CD4-positive, alpha-beta T cell treated with Interferon gamma for 1 hour (primary cell): ENCODE measurements around the gene A2ML1.
"Not testable (repeated sequence)": the region's sequence is repeated elsewhere in the genome, so short reads cannot be mapped to it uniquely, and the experiment has no call there.

ENCODE experiments used
- DNase-seq: peaks from one replicate; pipeline ENCODE4 v3.0.0-alpha.2; 2020

Gene A2ML1

DNA sequence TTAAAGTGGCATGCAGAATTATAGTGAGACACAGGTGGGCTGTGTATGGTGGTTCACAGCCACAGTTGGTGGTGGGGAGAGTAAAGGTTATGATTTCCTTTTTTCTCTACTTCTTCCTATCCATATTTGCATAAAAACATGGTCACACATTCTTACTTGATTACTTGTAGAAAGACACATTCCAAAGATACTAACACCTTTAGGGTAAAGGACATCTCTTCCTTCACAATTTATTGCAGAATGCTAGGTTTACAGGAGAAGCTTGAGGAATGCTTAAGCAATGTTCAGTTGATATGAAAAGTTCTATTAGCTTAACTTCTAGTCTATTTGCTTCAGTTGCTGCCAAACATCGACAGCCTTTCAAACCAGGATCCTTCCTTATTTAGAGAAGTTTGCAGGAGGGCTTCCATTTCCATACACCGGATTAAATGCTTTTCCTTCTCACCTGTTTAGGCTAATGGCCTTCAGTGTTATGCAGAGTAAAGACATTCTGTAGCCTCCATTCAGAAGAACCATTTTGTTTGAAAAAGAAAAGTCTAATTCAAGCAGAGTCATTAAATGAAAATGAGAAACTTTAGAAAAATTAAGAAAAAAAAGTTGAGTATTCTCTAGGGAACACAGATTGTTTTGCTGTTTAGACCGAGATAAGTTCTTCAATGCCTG lies 89.3 kb downstream of the A2ML1 start:
- DNase-seq: no peak

- DNase-seq: no peak
Measured at GRCh38 chr12:8912914-8913313, 90.5 kb downstream of the A2ML1 start.

DNA sequence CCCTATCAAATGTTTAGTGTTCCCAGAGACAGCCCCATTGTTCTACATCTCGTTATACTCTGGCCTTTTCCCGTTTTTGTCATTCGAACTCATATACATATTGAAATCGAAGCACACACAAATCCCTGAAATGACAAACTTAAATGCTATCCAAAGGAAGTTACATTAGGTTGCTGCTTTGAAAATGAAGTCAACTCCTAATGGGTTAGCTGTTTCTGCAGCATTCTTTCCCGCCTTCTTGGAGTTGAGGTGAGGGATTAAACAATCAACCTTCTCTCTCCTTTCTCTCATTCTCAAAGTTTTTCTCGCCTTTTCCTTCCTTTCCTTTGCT lies 91.2 kb downstream of the A2ML1 start:
- no peak for DNase-seq

DNA sequence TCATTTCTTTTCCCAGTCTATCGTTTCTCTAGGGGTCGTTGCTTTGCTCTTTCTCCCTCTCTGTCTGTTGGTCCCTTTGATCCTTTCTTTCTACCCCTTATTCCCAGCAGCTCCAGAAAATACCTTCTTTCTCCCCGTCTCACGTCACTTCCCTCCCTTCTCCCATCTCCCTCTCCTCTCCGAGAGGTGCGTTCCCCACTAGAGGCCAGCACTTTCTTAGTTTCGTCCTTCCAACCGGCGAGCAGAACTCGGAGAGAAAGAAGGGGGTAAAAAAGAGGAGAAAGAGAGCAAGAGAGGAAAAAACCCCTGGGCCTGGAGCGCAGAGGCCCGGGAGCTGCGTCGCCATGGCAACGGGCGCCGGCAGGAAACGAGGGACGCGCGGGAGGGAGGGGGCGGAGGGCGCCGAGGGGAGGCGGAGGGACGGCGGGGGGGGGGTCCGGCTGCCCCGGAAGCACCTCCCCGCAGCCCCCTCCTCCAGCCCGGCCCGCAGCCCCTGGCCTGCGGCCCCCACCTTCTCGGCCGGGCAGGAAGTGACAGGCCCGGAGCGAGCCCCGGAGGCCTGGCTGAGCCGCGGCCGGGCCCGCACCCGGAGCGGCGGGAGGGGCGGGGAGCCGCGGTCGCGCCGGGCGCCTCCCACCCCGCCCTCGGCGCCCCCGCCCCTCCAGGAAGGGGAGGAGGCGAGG lies 91.8 kb downstream of the A2ML1 start, which contains the start of gene PHC1:
Gene PHC1, plus strand, starts transcription at position 477 of the 683 bp plus-strand sequence. CDS start 3,169 bp downstream, outside the sequence.
- peak; percentile 80 for DNase-seq

DNA sequence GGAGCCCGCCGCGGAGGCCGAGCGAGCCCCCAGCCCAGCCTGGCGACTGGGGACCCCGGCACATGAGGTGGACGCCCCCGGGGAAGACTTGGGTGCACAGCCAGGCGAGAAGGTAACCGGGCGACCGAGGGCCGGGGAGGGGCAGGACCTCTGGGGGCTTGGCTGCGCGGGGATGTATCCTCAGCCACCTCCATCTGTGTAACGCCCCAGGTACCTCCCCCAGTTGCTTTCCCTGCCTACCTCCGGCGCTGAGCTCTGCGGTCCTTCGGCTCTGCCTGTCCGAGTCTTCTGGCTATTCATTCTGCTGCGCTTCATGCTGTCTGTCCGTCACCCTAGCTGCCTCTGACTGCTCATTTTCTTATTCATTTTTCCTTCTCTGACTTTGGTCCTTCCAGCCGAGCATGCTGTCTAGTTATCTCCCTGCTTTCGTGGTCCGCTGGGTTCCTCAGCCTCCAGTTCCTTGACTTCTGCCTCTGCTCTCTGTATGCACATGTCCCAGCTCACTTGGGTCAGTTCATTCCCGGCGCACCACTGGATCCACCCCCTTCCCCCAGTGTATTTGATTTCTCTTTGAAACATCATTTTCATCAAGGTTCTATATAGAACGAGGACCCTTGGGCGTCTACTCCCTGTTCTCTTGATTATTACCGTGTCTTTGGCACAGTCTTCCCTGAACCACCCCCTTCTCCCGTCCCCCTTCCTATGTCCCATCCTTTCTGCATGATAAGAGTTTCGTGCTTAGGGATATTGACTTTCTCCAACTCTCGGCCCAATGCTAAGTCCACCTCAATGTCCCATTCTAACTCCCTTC lies 92.5 kb downstream of the A2ML1 start:
- peak; percentile 57 for DNase-seq

DNA sequence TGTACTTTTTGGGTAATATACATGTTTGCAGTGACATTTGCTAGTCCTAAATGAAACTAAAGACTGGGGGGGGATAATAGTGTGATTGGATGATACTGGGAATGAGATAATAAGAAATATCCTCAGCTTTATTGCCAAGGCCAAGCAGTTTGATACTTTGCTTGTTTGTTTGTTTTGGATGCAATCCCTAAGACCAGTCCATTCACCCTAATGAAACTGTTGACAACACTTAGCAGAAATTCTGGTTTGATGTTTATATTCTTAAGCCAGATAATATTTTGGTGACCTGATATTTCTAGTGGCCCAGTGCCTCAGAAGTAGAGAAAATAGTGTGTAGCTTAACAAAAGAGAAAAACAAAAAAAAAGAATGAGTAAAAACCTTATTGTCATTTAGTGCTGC lies 93.7 kb downstream of the A2ML1 start:
- DNase-seq: no peak

GRCh38 chr12:8917031-8917430 lies 94.6 kb downstream of the A2ML1 start:
- DNase-seq: no peak

DNA sequence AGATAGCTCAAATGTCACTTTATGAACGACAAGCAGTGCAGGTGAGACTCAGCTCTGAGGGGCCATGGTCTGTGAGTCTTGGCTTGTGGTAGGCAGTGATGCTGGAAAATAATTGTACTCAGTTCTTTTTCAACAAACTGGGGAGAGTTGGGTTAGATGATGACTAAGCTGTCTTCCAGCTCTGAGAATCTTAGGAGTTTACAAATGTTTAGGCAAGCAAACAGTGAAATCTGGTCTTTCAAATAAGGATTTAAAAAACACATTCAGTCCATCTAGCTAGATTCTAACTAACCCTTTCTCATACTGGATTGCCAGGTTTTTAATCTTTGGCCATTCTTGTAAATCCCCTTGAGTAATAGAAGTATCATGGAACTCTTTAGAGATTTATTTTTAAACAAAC lies 95.3 kb downstream of the A2ML1 start:
- DNase-seq: no peak

GRCh38 chr12:8919643-8920042 lies 97.2 kb downstream of the A2ML1 start:
- not testable (repeated sequence) for DNase-seq

DNA sequence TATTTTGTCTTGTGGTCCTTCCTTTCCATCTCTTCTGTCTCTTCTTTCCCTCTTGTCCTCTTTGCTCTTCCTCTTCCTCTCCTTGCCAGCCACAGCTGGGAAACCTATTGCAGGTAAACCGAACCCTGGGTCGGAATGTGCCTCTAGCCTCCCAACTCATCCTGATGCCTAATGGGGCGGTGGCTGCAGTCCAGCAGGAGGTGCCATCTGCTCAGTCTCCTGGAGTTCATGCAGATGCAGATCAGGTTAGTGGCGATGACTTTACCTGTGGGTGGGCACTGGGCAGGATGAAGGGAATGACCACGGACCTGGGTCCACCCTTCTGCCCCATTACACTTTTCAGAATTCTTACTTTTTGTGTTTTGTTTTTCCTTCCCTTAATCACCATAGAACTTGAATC lies 100.1 kb downstream of the A2ML1 start:
- DNase-seq: no peak
